Karpas-422 (cell line): ENCODE data around the gene FHIT. TPM values are rescaled to one million over a fixed set of nuclear protein-coding genes. Genes with fewer than 3 reads are reported as not detected.

Source experiments
- DNase-seq: peaks from one replicate; pipeline ENCODE4 v3.0.0-alpha.2; 2015
- H2AFZ ChIP-seq: fragments of 200-600 bp; sonication (generic); 2 replicates; pipeline ENCODE4 v1.6.1; 2014; ENCODE audit warnings: antibody characterized with exemption, low read length, mixed read lengths
- H3K27ac ChIP-seq: fragments of 200-600 bp; sonication (generic); 2 replicates; pipeline ENCODE4 v1.5.1; 2014; ENCODE audit warnings: mild to moderate bottlenecking, low read length, moderate library complexity
- H3K27me3 ChIP-seq: fragments of 200-600 bp; sonication (generic); 2 replicates; pipeline ENCODE4 v1.6.1; 2014; ENCODE audit warnings: low read length, mixed read lengths
- H3K36me3 ChIP-seq: fragments of 200-600 bp; sonication (generic); 2 replicates; pipeline ENCODE4 v1.6.1; 2014; ENCODE audit warnings: low read length, mixed read lengths; ENCODE audit not compliant: insufficient read depth
- H3K4me1 ChIP-seq: fragments of 200-600 bp; sonication (generic); 2 replicates; pipeline ENCODE4 v1.6.1; 2014; ENCODE audit warnings: mild to moderate bottlenecking, low read length, mixed read lengths
- H3K4me2 ChIP-seq: fragments of 200-600 bp; sonication (generic); 2 replicates; pipeline ENCODE4 v1.6.1; 2014; ENCODE audit warnings: low read length, low read depth, mild to moderate bottlenecking; ENCODE audit not compliant: poor library complexity, severe bottlenecking
- H3K4me3 ChIP-seq: fragments of 200-600 bp; sonication (generic); 2 replicates; pipeline ENCODE4 v1.5.1; 2014; ENCODE audit warnings: mild to moderate bottlenecking, antibody characterized with exemption, low read length, mixed read lengths
- H3K79me2 ChIP-seq: fragments of 200-600 bp; sonication (generic); 2 replicates; pipeline ENCODE4 v1.6.1; 2014; ENCODE audit warnings: mild to moderate bottlenecking, low read length, mixed read lengths
- H3K9ac ChIP-seq: fragments of 200-600 bp; sonication (generic); 2 replicates; pipeline ENCODE4 v1.6.0; 2014; ENCODE audit warnings: low read length
- H3K9me2 ChIP-seq: fragments of 200-600 bp; sonication (generic), shearing (Covaris generic); replicated peaks from 2 replicates; pipeline ENCODE4 v1.6.0; 2014; ENCODE audit warnings: mild to moderate bottlenecking, low read length, moderate library complexity; ENCODE audit not compliant: insufficient read depth
- H3K9me3 ChIP-seq: fragments of 300-700, 200-600 bp; sonication (generic); 2 replicates; pipeline ENCODE4 v1.6.1; 2014; ENCODE audit warnings: low read length, mixed read lengths
- H4K20me1 ChIP-seq: fragments of 200-600 bp; sonication (generic); 2 replicates; pipeline ENCODE4 v1.6.1; 2014; ENCODE audit warnings: mild to moderate bottlenecking, antibody characterized with exemption, low read length, low read depth; ENCODE audit not compliant: insufficient read depth
- total RNA-seq: library from RNA; depleted of rRNA; stranded (reverse); fragments of >200 nt; shearing (Covaris generic); gene quantifications from 2 replicates; pipeline ENCODE4 v1.2.3, GENCODE V29; 2014; ENCODE audit warnings: low replicate concordance

FHIT gene
- total RNA-seq, 1 experiment from 2014 or later, result not detected

DNA sequence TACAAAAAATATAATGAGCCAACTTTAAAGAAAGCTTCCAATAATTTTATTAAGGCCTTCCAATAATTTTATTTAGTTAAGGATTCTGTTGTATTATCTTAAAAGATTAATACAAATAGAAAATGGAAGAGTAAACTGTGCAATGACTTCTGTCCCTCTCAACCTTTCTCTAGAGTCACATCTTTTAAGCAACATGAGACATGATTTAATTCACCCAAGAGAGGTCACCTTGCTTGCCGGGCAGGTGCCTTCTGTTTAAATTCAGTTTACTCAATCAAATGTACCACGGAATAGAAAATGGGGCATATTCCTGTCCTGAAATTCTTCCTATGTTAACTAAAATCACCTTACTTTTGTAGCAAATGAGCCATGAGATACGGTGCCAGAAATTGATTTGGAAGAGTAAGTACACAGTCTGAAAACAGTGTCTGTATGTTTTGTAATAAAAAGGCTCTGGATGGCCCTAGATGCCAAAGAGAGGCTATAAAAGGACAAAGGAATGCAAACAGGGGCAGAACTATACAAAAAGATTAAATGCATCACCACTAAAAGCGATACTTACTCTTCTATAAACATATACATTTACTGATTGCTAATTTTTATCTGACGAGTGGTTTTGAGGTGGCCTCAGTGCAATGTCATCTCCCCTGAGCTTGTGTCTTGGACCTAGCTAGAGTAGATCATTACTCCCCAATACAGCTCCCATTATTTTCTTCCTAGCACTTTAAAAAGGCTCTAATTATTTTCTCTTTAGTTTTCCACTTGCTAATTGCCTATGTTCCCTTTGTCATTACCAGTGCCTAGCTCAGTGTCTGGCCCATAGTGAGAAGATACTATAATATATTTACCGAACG, 134.0 kb downstream of the FHIT start:
- Histone ChIP-seq H3K36me3 (no peaks in the 10 kb centered on the region), H3K9me3 (peaks cover 19% of the 10 kb centered on the region), H3K4me1 (no peaks in the 10 kb centered on the region), H3K9me2 (no peaks in the 10 kb centered on the region), H2AFZ (no peak overlapping the region), H3K79me2 (no peaks in the 10 kb centered on the region), H3K4me3 (no peak overlapping the region), H3K9ac (no peak overlapping the region), H3K27me3 (no peaks in the 10 kb centered on the region), H3K4me2 (no peak overlapping the region), H3K27ac (no peak overlapping the region), H4K20me1 (no peaks in the 10 kb centered on the region)
- no peak for DNase-seq

DNA sequence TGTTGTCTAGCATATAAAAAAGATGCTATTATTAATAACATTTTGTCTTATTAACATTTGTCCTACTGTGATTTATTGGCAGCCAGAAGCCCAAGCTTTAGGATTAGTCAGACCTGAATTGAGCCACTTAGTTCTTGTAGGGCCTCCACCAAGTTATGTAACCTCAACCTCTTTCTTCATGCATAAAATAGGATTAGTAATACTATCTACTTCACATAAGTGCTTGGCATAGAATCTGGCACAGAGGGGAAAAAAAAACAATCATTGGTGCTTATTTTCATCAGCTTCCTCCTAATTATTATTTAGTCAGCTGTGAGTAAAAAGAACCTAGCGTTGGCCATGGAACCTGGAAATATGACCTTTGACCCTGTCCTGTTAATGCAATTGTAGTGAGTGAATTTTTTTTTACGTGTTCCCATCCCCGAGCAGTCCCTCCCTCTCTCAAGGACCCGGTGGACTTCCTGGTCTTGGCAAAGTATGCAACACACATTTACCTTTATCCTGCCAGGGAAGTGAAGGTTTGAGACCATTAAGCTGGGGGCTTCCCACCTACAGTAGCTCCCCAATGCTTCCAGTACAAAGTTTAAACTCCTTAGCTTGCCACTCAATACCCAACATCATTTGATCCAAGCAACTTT, 136.8 kb downstream of the FHIT start:
- no peaks in the 10 kb centered on the region for H3K4me1 ChIP-seq
- H4K20me1 ChIP-seq, result no peaks in the 10 kb centered on the region
- DNase-seq, result no peak
- no peaks in the 10 kb centered on the region for H3K9me2 ChIP-seq
- H3K4me2 ChIP-seq, result no peak overlapping the region
- no peaks in the 10 kb centered on the region for H3K36me3 ChIP-seq
- no peaks in the 10 kb centered on the region for H3K79me2 ChIP-seq
- peaks cover 37% of the 10 kb centered on the region for H3K9me3 ChIP-seq
- no peak overlapping the region for H3K4me3 ChIP-seq
- H2AFZ ChIP-seq, result no peak overlapping the region
- no peaks in the 10 kb centered on the region for H3K27me3 ChIP-seq
- H3K27ac ChIP-seq, result no peak overlapping the region
- H3K9ac ChIP-seq, result no peak overlapping the region

- no peaks in the 10 kb centered on the region for H4K20me1 ChIP-seq
- H3K27me3 ChIP-seq, result no peaks in the 10 kb centered on the region
- no peak overlapping the region for H3K4me2 ChIP-seq
- no peaks in the 10 kb centered on the region for H3K79me2 ChIP-seq
- H3K36me3 ChIP-seq, result no peaks in the 10 kb centered on the region
- no peak overlapping the region for H2AFZ ChIP-seq
- H3K27ac ChIP-seq, result no peak overlapping the region
- H3K9me3 ChIP-seq, result peaks cover 37% of the 10 kb centered on the region
- no peak for DNase-seq
- no peak overlapping the region for H3K4me3 ChIP-seq
- H3K4me1 ChIP-seq, result no peaks in the 10 kb centered on the region
- H3K9me2 ChIP-seq, result no peaks in the 10 kb centered on the region
- H3K9ac ChIP-seq, result no peak overlapping the region
Measured at GRCh38 chr3:61111825-61112224, 139.4 kb downstream of the FHIT start.

DNA sequence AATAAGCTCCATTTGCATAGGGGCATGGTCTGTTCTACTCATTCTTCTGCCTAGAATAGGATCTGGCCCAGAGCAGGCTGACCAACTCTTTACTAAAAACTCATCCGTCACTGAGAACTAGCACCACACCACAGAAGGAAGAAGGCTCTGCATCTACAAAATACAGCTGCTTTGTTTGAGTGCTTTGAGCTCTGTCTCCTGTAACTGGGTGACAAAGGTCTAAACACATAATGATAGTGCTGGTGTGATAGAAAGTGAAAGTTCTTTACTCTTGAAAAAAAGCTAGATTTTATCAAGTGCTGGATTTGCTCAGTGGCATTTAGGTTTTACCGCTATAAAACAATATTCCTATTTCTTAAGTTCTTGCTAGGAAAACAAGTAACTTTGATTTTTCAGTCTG, 140.7 kb downstream of the FHIT start:
- H3K9ac ChIP-seq, result no peak overlapping the region
- no peaks in the 10 kb centered on the region for H3K4me1 ChIP-seq
- H3K27me3 ChIP-seq, result no peaks in the 10 kb centered on the region
- H3K9me2 ChIP-seq, result no peaks in the 10 kb centered on the region
- H3K36me3 ChIP-seq, result no peaks in the 10 kb centered on the region
- no peak overlapping the region for H3K4me3 ChIP-seq
- no peak overlapping the region for H3K4me2 ChIP-seq
- no peak for DNase-seq
- H3K27ac ChIP-seq, result no peak overlapping the region
- H3K79me2 ChIP-seq, result no peaks in the 10 kb centered on the region
- no peak overlapping the region for H2AFZ ChIP-seq
- peaks cover 35% of the 10 kb centered on the region for H3K9me3 ChIP-seq
- H4K20me1 ChIP-seq, result no peaks in the 10 kb centered on the region

DNA sequence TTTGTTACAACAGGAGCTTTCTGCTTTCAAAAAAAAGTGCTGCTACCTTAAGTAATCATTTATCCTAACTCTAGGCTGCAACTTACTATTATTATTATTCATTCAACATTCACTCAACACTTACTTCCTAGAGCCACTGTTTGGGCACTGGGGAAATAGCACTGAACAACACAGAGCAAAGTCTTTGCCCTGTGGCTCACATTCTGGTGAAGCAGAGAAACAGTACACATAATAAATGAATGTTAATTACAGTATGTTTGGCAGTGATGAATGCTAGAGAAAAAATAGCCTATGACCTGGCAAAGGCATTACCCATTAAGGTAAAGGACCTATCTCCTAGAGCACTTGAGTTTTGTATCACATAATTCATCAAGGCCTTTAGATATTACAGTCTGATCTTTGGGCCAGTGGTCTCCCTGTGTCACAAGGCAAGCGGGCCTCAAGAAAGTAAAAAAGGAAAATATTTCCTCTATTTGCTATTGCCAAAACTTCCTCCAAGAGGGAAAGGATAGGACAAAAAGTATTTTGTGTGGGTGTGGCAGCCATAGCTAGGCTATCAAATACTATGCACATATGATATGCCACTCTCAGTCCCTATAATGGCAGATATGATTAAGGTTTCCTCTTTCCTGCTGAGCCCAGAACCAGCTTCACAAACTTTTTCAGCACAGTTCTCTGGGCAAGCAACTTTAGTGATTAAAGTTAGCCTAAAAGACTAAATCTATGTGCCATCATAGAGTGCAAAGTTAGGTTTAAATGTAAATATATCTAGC, 142.8 kb downstream of the FHIT start:
- Histone ChIP-seq H3K9me3 (peaks cover 32% of the 10 kb centered on the region), H4K20me1 (no peaks in the 10 kb centered on the region), H3K79me2 (no peaks in the 10 kb centered on the region), H2AFZ (no peak overlapping the region), H3K4me1 (no peaks in the 10 kb centered on the region), H3K4me3 (no peak overlapping the region), H3K27ac (no peak overlapping the region), H3K9me2 (no peaks in the 10 kb centered on the region), H3K9ac (no peak overlapping the region), H3K27me3 (no peaks in the 10 kb centered on the region), H3K4me2 (no peak overlapping the region), H3K36me3 (no peaks in the 10 kb centered on the region)
- DNase-seq, result no peak

GRCh38 chr3:61094608-61095007, 156.6 kb downstream of the FHIT start:
- Histone ChIP-seq H3K4me1 (no peaks in the 10 kb centered on the region), H3K4me2 (no peak overlapping the region), H3K79me2 (no peaks in the 10 kb centered on the region), H4K20me1 (no peaks in the 10 kb centered on the region), H3K4me3 (no peak overlapping the region), H3K27me3 (no peaks in the 10 kb centered on the region), H3K27ac (no peak overlapping the region), H3K36me3 (no peaks in the 10 kb centered on the region), H3K9ac (no peak overlapping the region), H3K9me2 (no peaks in the 10 kb centered on the region), H3K9me3 (peaks cover 21% of the 10 kb centered on the region), H2AFZ (no peak overlapping the region)
- DNase-seq, result no peak

DNA sequence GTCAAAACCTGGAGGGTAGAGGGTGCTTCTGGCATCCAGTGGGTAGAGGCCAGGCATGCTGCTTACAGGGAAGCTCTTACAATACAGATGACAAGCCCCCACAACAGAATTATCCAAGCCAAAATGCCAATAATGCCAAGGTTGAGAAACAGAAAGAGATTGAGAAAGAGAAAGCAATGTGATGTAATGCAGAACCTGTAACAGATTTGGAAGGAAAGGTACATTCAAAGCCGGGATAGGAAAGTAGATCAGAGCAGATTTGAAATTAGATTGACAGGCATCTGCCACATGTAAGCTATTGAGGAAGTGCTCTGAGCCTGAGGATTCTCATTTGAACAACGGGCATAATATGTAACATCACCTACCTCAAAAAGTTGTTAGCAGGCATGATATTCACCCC, 157.9 kb downstream of the FHIT start:
- no peaks in the 10 kb centered on the region for H3K27me3 ChIP-seq
- no peak overlapping the region for H2AFZ ChIP-seq
- no peak overlapping the region for H3K4me2 ChIP-seq
- no peaks in the 10 kb centered on the region for H3K9me2 ChIP-seq
- no peaks in the 10 kb centered on the region for H3K79me2 ChIP-seq
- no peaks in the 10 kb centered on the region for H3K4me1 ChIP-seq
- H3K9me3 ChIP-seq, result peaks cover 26% of the 10 kb centered on the region
- no peak overlapping the region for H3K9ac ChIP-seq
- DNase-seq, result no peak
- H4K20me1 ChIP-seq, result no peaks in the 10 kb centered on the region
- H3K36me3 ChIP-seq, result no peaks in the 10 kb centered on the region
- H3K4me3 ChIP-seq, result no peak overlapping the region
- no peak overlapping the region for H3K27ac ChIP-seq

DNA sequence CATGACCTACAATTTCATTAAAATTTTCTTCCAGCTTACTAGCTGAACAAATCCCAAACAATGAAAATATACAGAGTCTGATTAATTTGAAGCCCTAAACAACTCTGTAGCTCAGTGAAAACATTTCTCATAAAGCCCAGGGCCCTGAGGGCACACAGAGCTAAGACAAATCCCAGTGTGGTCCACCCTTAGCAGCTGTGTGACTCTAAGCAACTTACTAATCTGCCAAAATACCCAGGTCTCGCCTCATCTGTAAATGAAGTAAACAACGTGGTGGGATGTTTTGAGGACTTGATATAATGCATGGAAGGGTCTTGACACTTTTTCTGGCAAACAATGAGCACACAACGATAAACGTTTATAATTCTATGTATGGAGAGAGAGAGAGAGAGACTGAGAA, 158.4 kb downstream of the FHIT start:
- H3K4me2 ChIP-seq, result no peak overlapping the region
- no peaks in the 10 kb centered on the region for H3K79me2 ChIP-seq
- no peak overlapping the region for H3K27ac ChIP-seq

More for the DNA sequence above, 158.4 kb downstream of the FHIT start:
- H3K4me1 ChIP-seq, result no peaks in the 10 kb centered on the region
- no peak overlapping the region for H3K9ac ChIP-seq
- no peaks in the 10 kb centered on the region for H3K9me2 ChIP-seq
- H4K20me1 ChIP-seq, result no peaks in the 10 kb centered on the region
- H3K4me3 ChIP-seq, result no peak overlapping the region
- peaks cover 29% of the 10 kb centered on the region for H3K9me3 ChIP-seq
- no peak for DNase-seq
- no peaks in the 10 kb centered on the region for H3K27me3 ChIP-seq
- no peaks in the 10 kb centered on the region for H3K36me3 ChIP-seq
- H2AFZ ChIP-seq, result no peak overlapping the region
